Uterus (tissue), 4 donors: ENCODE data around the gene RARA. TPM values are rescaled to one million over a fixed set of nuclear protein-coding genes. Genes with fewer than 3 reads are reported as not detected.
A peak's percentile ranks its signal among the peaks of the same experiment; 100 is the strongest.
"Not testable (repeated sequence)": the region's sequence is repeated elsewhere in the genome, so short reads cannot be mapped to it uniquely, and the experiment has no call there.

Experiments used
- DNase-seq, 2 donors: peaks; one replicate each; pipeline ENCODE4 v3.0.0-alpha.2; 2019 to 2020
- H3K27ac ChIP-seq, 2 donors: fragments of 200-600 bp; sonication (generic); 1 replicate in 1 of 2; 2 replicates in 1 of 2; pipeline ENCODE4 v1.5.1; 2016 to 2018
- H3K27me3 ChIP-seq, 2 donors: fragments of 200-600 bp; sonication (generic); one replicate each; pipeline ENCODE4 v1.5.1; 2018 to 2019; ENCODE audit warnings: control low read depth in 1 of 2
- H3K36me3 ChIP-seq, 2 donors: fragments of 200-600 bp; sonication (generic); one replicate each; pipeline ENCODE4 v1.5.1; 2019; ENCODE audit warnings: control low read depth in 1 of 2
- H3K4me1 ChIP-seq, 2 donors: fragments of 200-600 bp; sonication (generic); one replicate each; pipeline ENCODE4 v1.5.1; 2018 to 2019; ENCODE audit warnings: control low read depth in 1 of 2
- H3K4me3 ChIP-seq, 2 donors: fragments of 200-600 bp; sonication (generic); 1 replicate in 1 of 2; 2 replicates in 1 of 2; pipeline ENCODE4 v1.5.1; 2018 to 2019; ENCODE audit warnings: mild to moderate bottlenecking in 1 of 2
- H3K9me3 ChIP-seq, 2 donors: fragments of 200-600 bp; sonication (generic); one replicate each; pipeline ENCODE4 v1.5.1; 2019; ENCODE audit warnings: control low read depth in 1 of 2
- CTCF ChIP-seq, 4 experiments: fragments of 200-600 bp in 2 of 4; fragments of 450-650 bp in 2 of 4; sonication (generic) in 2 of 4; IDR thresholded peaks; one replicate each; pipeline ENCODE4 v1.5.1; 2016 to 2019; ENCODE audit warnings: antibody characterized with exemption in 4 of 4, mild to moderate bottlenecking in 2 of 4, moderate library complexity in 1 of 4
- POLR2A ChIP-seq, 2 donors: fragments of 450-650 bp; IDR thresholded peaks; one replicate each; pipeline ENCODE4 v1.6.1; 2016; ENCODE audit warnings: antibody characterized with exemption in 2 of 2, mild to moderate bottlenecking in 1 of 2, moderate library complexity in 1 of 2
- intact Hi-C: fragments of 100-400 bp; cut with DNase I; formaldehyde crosslinking; loops from one replicate; pipeline ENCODE4 v1.15.1; 2023; ENCODE audit warnings: low total_unique reads
- total RNA-seq, 4 donors: library from RNA; depleted of rRNA in 3 of 4; stranded (reverse); fragments of >200 nt in 3 of 4; gene quantifications; one replicate each; pipeline versions ENCODE4 v1.1.0 to v1.2.4, GENCODE V29; 2014 to 2023
- donor health status: DM: yes; HTN: yes; CAD: no.

Gene RARA
- total RNA-seq, 4 donors from 2014 or later, result 18.9 to 80.5 (median 46.3) TPM

- H3K9me3 ChIP-seq, result no peaks in the 10 kb centered on the region
- TF ChIP-seq POLR2A (IDR thresholded peaks at IDR 0.05) (no peak), CTCF (IDR thresholded peaks at IDR 0.05) (no peak)
- intact Hi-C loops, result no loop called here
- H3K4me3 ChIP-seq, result no peak overlapping the region
- no peak for DNase-seq
- no peaks in the 10 kb centered on the region for H3K36me3 ChIP-seq
- no peaks in the 10 kb centered on the region for H3K27me3 ChIP-seq
- H3K27ac ChIP-seq, result no peak overlapping the region
- no peaks in the 10 kb centered on the region for H3K4me1 ChIP-seq
Observed at GRCh38 chr17:40377832-40378231, 68.9 kb downstream of the RARA start.

- intact Hi-C loops, result no loop called here
- Histone ChIP-seq H3K27ac (no peak overlapping the region), H3K4me1 (no peaks in the 10 kb centered on the region), H3K4me3 (no peak overlapping the region), H3K27me3 (no peaks in the 10 kb centered on the region), H3K9me3 (no peaks in the 10 kb centered on the region), H3K36me3 (no peaks in the 10 kb centered on the region)
- DNase-seq, result no peak
- no peak for TF ChIP-seq POLR2A (IDR thresholded peaks at IDR 0.05)
- no peak for TF ChIP-seq CTCF (IDR thresholded peaks at IDR 0.05)
Observed at GRCh38 chr17:40378966-40379365, 70.0 kb downstream of the RARA start.

GRCh38 chr17:40382251-40382650 is 73.3 kb downstream of the RARA start:
- Histone ChIP-seq H3K36me3 (no peaks in the 10 kb centered on the region), H3K27me3 (no peaks in the 10 kb centered on the region), H3K27ac (no peak overlapping the region), H3K4me3 (no peak overlapping the region), H3K4me1 (no peaks in the 10 kb centered on the region), H3K9me3 (no peaks in the 10 kb centered on the region)
- DNase-seq, result no peak
- no peak for TF ChIP-seq CTCF (IDR thresholded peaks at IDR 0.05)
- TF ChIP-seq POLR2A (IDR thresholded peaks at IDR 0.05), result no peak
- intact Hi-C loops, result no loop called here

GRCh38 chr17:40386555-40386954 is 77.6 kb downstream of the RARA start:
- H3K4me1 ChIP-seq, H3K4me3 ChIP-seq, H3K27me3 ChIP-seq, H3K27ac ChIP-seq, H3K36me3 ChIP-seq, H3K9me3 ChIP-seq, DNase-seq, intact Hi-C loops: not testable (repeated sequence)

- H3K4me1 ChIP-seq, result no peaks in the 10 kb centered on the region
- no peak for DNase-seq
Observed at GRCh38 chr17:40399185-40399584, 90.2 kb downstream of the RARA start.

More at GRCh38 chr17:40399185-40399584, 90.2 kb downstream of the RARA start:
- no peak overlapping the region for H3K27ac ChIP-seq
- H3K27me3 ChIP-seq, result no peaks in the 10 kb centered on the region
- no peak for TF ChIP-seq POLR2A (IDR thresholded peaks at IDR 0.05)
- TF ChIP-seq CTCF (IDR thresholded peaks at IDR 0.05), result peak; percentile 46 to 66 (median 56)
- intact Hi-C loops, result loop anchor here (10.0 kb wide), 1 partner anchor 126 kb away; no protein-coding TSS in a partner anchor
- no peaks in the 10 kb centered on the region for H3K9me3 ChIP-seq
- no peaks in the 10 kb centered on the region for H3K36me3 ChIP-seq
- H3K4me3 ChIP-seq, result no peak overlapping the region
